Measurements from ENCODE around the gene ARHGEF9. TPM values are rescaled to one million over a fixed set of nuclear protein-coding genes. Genes with fewer than 3 reads are reported as not detected.

Gene ARHGEF9
- total and polyA plus RNA-seq, 10 donors = 8.3 to 29.8 (median 16.6) TPM

DNA sequence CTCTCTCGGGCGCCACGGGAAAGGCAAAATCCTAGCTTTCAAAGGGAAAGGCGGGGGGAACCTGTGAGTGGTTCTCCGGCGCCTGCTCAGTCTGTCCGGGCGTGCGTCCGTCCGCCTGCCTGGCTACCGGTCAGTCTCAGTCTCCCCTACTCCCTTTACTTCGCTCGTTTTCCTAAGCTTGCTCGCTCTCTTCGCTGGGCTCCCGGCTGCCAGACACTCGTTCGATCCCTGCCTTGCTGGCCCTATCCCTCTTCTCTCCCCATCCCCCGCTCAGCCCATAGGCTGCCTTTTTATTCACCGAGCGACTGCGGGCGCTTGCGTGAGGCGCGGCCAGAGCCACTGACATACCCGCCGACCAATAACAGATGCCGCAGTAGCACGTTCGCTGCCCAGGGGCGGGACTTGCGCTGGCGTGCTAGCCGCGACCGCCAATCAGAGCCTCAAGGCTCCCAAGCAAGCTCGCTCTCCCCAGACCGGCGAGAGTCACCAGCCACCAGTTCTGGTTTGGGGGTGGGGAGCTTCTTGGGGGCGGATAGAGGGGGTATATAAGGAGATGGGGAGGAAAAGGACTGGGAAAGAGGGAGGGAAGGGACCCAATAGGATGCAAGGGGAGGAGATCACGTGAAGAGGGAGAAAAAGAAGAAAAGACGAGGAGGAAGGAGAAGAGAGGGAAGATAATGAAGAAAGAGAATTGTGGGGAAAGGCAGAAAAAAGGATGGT is 30.0 kb downstream of the ARHGEF9 start:
- H3K27me3 ChIP-seq (replicated peaks in 1 of 7) = no peaks in the 10 kb centered on the region
- H3K4me1 ChIP-seq = peaks cover 0 to 31% (median 7%) of the 10 kb centered on the region in 6 donors
- DNase-seq = peak; percentile 96
- 0 to 40% (median 2%) methylated on average over 24 to 44 of the region's 44 CpGs for WGBS, 5 donors
- peak; percentile 82 to 87 (median 86) for TF ChIP-seq POLR2AphosphoS5 (IDR thresholded peaks at IDR 0.05)
- TF ChIP-seq, protein P1, sequence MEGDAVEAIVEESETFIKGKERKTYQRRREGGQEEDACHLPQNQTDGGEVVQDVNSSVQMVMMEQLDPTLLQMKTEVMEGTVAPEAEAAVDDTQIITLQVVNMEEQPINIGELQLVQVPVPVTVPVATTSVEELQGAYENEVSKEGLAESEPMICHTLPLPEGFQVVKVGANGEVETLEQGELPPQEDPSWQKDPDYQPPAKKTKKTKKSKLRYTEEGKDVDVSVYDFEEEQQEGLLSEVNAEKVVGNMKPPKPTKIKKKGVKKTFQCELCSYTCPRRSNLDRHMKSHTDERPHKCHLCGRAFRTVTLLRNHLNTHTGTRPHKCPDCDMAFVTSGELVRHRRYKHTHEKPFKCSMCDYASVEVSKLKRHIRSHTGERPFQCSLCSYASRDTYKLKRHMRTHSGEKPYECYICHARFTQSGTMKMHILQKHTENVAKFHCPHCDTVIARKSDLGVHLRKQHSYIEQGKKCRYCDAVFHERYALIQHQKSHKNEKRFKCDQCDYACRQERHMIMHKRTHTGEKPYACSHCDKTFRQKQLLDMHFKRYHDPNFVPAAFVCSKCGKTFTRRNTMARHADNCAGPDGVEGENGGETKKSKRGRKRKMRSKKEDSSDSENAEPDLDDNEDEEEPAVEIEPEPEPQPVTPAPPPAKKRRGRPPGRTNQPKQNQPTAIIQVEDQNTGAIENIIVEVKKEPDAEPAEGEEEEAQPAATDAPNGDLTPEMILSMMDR (IDR thresholded peaks at IDR 0.05 in 8 of 11, conservative IDR thresholded peaks at IDR 0.05 in 3 of 11) = no peak
- TF ChIP-seq POLR2A (IDR thresholded peaks at IDR 0.05) = peak in 1 of 3 donors; percentile 35
- peak overlapping the region; percentile 80 to 92 (median 90) for H3K27ac ChIP-seq
- no peaks in the 10 kb centered on the region for H3K9me3 ChIP-seq
- H3K4me3 ChIP-seq = peak overlapping the region; percentile 46 to 80 (median 56)
- no peaks in the 10 kb centered on the region for H3K36me3 ChIP-seq
- intact Hi-C loops (cut with DNase I; ENCODE audit: low total_unique reads) = no loop called here

DNA sequence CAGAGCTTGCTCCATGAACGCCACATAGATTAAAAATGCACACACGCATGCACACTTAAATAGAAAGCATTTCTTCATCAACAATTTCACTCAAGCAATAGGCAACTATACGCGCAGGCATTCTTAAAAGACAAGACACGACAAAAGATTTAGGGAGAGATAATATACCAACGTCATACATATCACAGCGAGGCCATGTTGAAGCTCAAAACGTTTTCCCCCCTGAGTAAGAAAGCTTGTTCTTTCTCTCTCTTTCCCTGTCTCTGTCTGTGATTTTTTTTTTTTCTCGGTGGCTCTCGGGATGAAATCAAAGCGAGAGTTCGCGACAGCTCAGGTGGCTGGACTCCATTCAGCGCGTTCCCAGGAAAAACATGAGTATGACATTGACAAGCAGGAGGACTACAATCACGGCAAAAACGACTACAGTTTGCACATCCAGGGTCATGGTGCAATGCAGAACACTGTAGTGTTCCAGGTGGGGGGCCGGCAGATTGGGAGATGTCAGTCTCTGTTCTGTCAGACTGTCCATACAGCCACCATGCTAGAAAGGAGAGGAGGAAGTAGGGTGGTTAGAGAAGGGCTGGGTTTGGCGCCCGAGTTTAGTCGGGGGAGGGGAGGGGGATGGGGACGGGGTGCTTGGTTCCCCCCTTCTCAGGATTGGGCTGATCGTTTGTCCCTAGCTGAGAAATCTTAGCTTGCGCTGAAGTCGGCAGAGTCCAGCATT is 30.7 kb downstream of the ARHGEF9 start:
- WGBS, 5 donors = 1 to 32% (median 9%) methylated on average over 16 to 25 of the region's 25 CpGs
- no peaks in the 10 kb centered on the region for H3K36me3 ChIP-seq
- H3K4me1 ChIP-seq = peaks cover 0 to 31% (median 7%) of the 10 kb centered on the region in 6 donors
- H3K27ac ChIP-seq = peak overlapping the region; percentile 80 to 92 (median 90)
- DNase-seq = no peak
- intact Hi-C loops (cut with DNase I; ENCODE audit: low total_unique reads) = no loop called here
- H3K4me3 ChIP-seq = peak overlapping the region; percentile 46 to 80 (median 56)
- no peaks in the 10 kb centered on the region for H3K9me3 ChIP-seq
- TF ChIP-seq, protein P1 (IDR thresholded peaks at IDR 0.05 in 8 of 11, conservative IDR thresholded peaks at IDR 0.05 in 3 of 11) = no peak
- no peak for TF ChIP-seq POLR2A (IDR thresholded peaks at IDR 0.05)
- no peak for TF ChIP-seq POLR2AphosphoS5 (IDR thresholded peaks at IDR 0.05)
- no peaks in the 10 kb centered on the region for H3K27me3 ChIP-seq (replicated peaks in 1 of 7)

DNA sequence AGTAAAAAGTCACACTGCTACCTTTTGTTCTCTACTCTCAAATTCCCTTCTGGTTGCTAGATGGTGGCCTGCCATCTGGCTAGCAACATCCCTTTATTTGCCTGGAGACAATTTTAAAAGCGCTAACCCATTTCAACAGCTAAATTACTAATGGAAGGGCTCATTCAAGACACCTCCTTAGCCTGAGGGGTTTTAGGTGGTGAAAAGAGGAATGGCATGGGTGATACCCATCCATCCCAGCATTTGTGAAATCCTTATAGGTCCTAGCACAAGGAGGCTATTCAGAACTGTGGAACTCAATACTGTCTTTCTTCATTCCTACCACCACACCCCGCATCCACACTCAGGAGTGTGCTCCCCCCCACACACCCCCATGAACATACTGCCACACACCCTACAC is 33.5 kb downstream of the ARHGEF9 start:
- intact Hi-C loops (cut with DNase I; ENCODE audit: low total_unique reads) = no loop called here
- WGBS, 5 donors = 71 to 98% (median 88%) methylated on average over 2 of the region's 2 CpGs
- no peak overlapping the region for H3K4me3 ChIP-seq
- no peak overlapping the region for H3K27ac ChIP-seq
- no peak for DNase-seq
- no peaks in the 10 kb centered on the region for H3K36me3 ChIP-seq
- peaks cover 0 to 41% (median 7%) of the 10 kb centered on the region in 6 donors for H3K4me1 ChIP-seq
- no peaks in the 10 kb centered on the region for H3K27me3 ChIP-seq (replicated peaks in 1 of 7)
- TF ChIP-seq POLR2A (IDR thresholded peaks at IDR 0.05) (no peak), POLR2AphosphoS5 (IDR thresholded peaks at IDR 0.05) (no peak)
- TF ChIP-seq, protein P1 (IDR thresholded peaks at IDR 0.05 in 8 of 11, conservative IDR thresholded peaks at IDR 0.05 in 3 of 11) = no peak
- no peaks in the 10 kb centered on the region for H3K9me3 ChIP-seq

DNA sequence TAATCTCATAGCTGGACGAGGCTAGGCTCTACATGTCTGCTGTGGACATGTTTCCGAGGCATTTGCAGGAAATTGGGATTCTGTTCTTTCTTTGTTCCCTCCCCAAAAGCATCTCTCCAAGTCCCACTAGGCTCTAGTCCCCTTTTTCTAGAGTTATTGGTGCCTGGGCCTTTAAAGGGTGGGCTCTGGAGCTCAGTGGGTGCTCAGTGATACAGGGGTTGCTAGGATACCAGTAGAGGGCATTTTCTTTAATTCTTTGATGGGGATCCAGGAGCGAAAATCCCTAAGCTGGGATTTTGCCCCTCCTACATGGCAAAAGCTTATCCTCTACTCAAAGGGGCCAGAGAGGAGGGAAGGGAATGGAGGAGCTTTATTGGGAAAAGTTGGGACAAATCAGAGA is 34.2 kb downstream of the ARHGEF9 start:
- no peak for DNase-seq
- WGBS, 5 donors = 54 to 89% (median 83%) methylated on average over 3 of the region's 3 CpGs
- H3K9me3 ChIP-seq = no peaks in the 10 kb centered on the region
- H3K27me3 ChIP-seq (replicated peaks in 1 of 7) = no peaks in the 10 kb centered on the region
- no peaks in the 10 kb centered on the region for H3K36me3 ChIP-seq
- H3K27ac ChIP-seq = no peak overlapping the region
- intact Hi-C loops (cut with DNase I; ENCODE audit: low total_unique reads) = no loop called here
- H3K4me1 ChIP-seq = peaks cover 0 to 43% (median 7%) of the 10 kb centered on the region in 6 donors
- no peak for TF ChIP-seq POLR2AphosphoS5 (IDR thresholded peaks at IDR 0.05)
- TF ChIP-seq, protein P1 (IDR thresholded peaks at IDR 0.05 in 8 of 11, conservative IDR thresholded peaks at IDR 0.05 in 3 of 11) = no peak
- H3K4me3 ChIP-seq = no peak overlapping the region
